ENCODE measurements around the gene CCDC92.

Gene CCDC92

GRCh38 chr12:124018539-124018938, 45.9 kb upstream of the CCDC92 start (continued):
- TF ChIP-seq, protein P1, sequence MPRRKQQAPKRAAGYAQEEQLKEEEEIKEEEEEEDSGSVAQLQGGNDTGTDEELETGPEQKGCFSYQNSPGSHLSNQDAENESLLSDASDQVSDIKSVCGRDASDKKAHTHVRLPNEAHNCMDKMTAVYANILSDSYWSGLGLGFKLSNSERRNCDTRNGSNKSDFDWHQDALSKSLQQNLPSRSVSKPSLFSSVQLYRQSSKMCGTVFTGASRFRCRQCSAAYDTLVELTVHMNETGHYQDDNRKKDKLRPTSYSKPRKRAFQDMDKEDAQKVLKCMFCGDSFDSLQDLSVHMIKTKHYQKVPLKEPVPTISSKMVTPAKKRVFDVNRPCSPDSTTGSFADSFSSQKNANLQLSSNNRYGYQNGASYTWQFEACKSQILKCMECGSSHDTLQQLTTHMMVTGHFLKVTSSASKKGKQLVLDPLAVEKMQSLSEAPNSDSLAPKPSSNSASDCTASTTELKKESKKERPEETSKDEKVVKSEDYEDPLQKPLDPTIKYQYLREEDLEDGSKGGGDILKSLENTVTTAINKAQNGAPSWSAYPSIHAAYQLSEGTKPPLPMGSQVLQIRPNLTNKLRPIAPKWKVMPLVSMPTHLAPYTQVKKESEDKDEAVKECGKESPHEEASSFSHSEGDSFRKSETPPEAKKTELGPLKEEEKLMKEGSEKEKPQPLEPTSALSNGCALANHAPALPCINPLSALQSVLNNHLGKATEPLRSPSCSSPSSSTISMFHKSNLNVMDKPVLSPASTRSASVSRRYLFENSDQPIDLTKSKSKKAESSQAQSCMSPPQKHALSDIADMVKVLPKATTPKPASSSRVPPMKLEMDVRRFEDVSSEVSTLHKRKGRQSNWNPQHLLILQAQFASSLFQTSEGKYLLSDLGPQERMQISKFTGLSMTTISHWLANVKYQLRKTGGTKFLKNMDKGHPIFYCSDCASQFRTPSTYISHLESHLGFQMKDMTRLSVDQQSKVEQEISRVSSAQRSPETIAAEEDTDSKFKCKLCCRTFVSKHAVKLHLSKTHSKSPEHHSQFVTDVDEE (CRISPR knock-in tag; IDR thresholded peaks at IDR 0.05): no peak
- TF ChIP-seq CSDC2 (CRISPR knock-in tag; IDR thresholded peaks at IDR 0.05) (no peak), ZC3H10 (CRISPR knock-in tag; IDR thresholded peaks at IDR 0.05) (no peak)

DNA sequence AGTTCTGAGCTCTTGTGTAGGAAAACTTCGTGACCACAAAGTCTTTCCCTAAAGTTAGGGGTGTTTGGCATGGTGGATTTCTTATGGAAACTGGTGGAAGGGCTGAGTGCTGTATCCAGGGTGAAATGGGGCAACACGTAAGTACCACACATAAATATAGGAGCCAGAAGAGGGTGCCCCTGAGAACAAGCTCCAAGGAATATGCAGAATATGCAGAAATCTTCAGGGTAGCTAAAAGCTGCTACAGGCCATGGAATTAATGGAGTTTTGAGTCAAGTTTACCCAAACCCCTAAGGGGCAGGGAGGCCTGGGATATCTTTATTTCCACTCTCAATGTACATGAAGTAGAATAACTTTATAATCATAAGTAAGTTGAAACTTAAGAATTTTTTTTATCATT, 44.4 kb upstream of the CCDC92 start:
- TF ChIP-seq ESRRG (CRISPR knock-in tag; IDR thresholded peaks at IDR 0.05): no peak
- no peak for TF ChIP-seq GLIS3 (CRISPR knock-in tag; IDR thresholded peaks at IDR 0.05)
- TF ChIP-seq ZNF565 (CRISPR knock-in tag; conservative IDR thresholded peaks at IDR 0.05; ENCODE audit: low read depth): no peak
- TF ChIP-seq ZNF70 (CRISPR knock-in tag; IDR thresholded peaks at IDR 0.05): no peak
- no peak for TF ChIP-seq ARNTL (CRISPR knock-in tag; IDR thresholded peaks at IDR 0.05; ENCODE audit: borderline replicate concordance, low read depth)
- no peak for TF ChIP-seq RARB (CRISPR knock-in tag; IDR thresholded peaks at IDR 0.05)
- no peak for TF ChIP-seq OSR1 (CRISPR knock-in tag; IDR thresholded peaks at IDR 0.05)
- TF ChIP-seq SNAI2 (CRISPR knock-in tag; IDR thresholded peaks at IDR 0.05): no peak
- no peak for TF ChIP-seq TOX (CRISPR knock-in tag; IDR thresholded peaks at IDR 0.05; ENCODE audit: borderline replicate concordance)
- no peak for TF ChIP-seq CSRNP3 (CRISPR knock-in tag; IDR thresholded peaks at IDR 0.05)
- no peak for TF ChIP-seq ZFP30 (CRISPR knock-in tag; IDR thresholded peaks at IDR 0.05)
- no peak for TF ChIP-seq CSDC2 (CRISPR knock-in tag; IDR thresholded peaks at IDR 0.05)
- no peak for TF ChIP-seq PPARA (CRISPR knock-in tag; IDR thresholded peaks at IDR 0.05; ENCODE audit: borderline replicate concordance)
- TF ChIP-seq PATZ1 (CRISPR knock-in tag; IDR thresholded peaks at IDR 0.05; ENCODE audit: borderline replicate concordance): no peak
- TF ChIP-seq ZNF8 (CRISPR knock-in tag; IDR thresholded peaks at IDR 0.05): no peak
- no peak for TF ChIP-seq ISL1 (CRISPR knock-in tag; IDR thresholded peaks at IDR 0.05)
- TF ChIP-seq BACH2 (CRISPR knock-in tag; IDR thresholded peaks at IDR 0.05; ENCODE audit: borderline replicate concordance): no peak
- TF ChIP-seq TCF4 (CRISPR knock-in tag; IDR thresholded peaks at IDR 0.05; ENCODE audit: borderline replicate concordance): no peak
- TF ChIP-seq, protein P2, sequence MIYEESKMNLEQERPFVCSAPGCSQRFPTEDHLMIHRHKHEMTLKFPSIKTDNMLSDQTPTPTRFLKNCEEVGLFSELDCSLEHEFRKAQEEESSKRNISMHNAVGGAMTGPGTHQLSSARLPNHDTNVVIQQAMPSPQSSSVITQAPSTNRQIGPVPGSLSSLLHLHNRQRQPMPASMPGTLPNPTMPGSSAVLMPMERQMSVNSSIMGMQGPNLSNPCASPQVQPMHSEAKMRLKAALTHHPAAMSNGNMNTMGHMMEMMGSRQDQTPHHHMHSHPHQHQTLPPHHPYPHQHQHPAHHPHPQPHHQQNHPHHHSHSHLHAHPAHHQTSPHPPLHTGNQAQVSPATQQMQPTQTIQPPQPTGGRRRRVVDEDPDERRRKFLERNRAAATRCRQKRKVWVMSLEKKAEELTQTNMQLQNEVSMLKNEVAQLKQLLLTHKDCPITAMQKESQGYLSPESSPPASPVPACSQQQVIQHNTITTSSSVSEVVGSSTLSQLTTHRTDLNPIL (CRISPR knock-in tag; IDR thresholded peaks at IDR 0.05; ENCODE audit: low read depth): no peak
- no peak; the same call in 2 of the 3 replicates for ATAC-seq

GRCh38 chr12:124015494-124016461, 43.1 kb upstream of the CCDC92 start:
- no peak for TF ChIP-seq ZNF70 (CRISPR knock-in tag; IDR thresholded peaks at IDR 0.05)
- no peak for ATAC-seq

DNA sequence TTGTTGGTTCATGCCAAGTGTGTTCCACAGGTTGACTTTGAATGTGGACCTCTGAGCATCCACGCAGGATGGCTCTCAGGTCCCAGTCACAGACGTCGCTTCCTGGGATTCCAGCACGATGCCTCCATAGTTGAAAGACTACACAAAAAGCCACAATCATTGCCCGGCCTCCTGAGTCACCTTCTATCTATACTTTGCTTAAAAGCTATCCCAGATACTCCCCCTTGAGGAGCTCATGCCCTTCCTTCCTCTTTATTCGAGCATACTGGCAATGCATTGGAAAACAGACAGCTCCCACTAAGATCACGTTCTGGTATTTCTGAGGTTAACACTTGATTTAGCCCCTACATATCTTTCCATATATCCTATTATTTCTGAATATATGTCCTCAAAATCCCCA, 40.4 kb upstream of the CCDC92 start:
- ATAC-seq: no peak
- TF ChIP-seq ZFP3 (CRISPR knock-in tag; IDR thresholded peaks at IDR 0.05): no peak
- TF ChIP-seq CSDC2 (CRISPR knock-in tag; IDR thresholded peaks at IDR 0.05): no peak
- TF ChIP-seq TCF4 (CRISPR knock-in tag; IDR thresholded peaks at IDR 0.05; ENCODE audit: borderline replicate concordance): no peak
- no peak for TF ChIP-seq ZFP30 (CRISPR knock-in tag; IDR thresholded peaks at IDR 0.05)
- TF ChIP-seq GLIS3 (CRISPR knock-in tag; IDR thresholded peaks at IDR 0.05): no peak
- TF ChIP-seq RARB (CRISPR knock-in tag; IDR thresholded peaks at IDR 0.05): no peak
- TF ChIP-seq CSRNP3 (CRISPR knock-in tag; IDR thresholded peaks at IDR 0.05): no peak
